ENCODE measurements around the gene TLX2. TPM values are rescaled to one million over a fixed set of nuclear protein-coding genes. Genes with fewer than 3 reads are reported as not detected.

Gene TLX2
- total RNA-seq, 2 donors from 2014 or later, result 0.12 to 0.40 TPM

DNA sequence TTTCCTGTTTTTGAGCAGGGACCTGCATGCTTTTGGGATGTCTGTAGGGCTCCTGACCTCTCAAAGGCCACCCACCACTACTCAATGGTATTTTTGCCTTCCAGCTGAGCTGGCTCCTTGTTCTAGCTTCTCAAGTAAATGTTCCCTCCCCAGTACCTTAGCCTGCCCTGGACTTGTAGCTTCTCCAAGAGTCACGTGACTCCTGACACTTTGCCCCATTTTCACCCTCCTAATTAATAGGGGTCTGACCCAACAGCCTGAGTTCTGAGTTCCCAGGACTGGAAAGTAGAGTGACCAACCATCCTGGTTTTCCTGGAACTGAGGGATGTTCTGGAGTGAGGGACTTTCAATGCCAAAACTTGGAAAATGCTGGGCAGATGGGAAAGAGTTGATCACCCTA is 18.8 kb upstream of the TLX2 start:
- peaks cover 17% of the 10 kb centered on the region for H3K27me3 ChIP-seq
- intact Hi-C loops (cut with DNase I), result no loop called here
- no peaks in the 10 kb centered on the region for H3K36me3 ChIP-seq
- H3K27ac ChIP-seq, result no peak overlapping the region
- TF ChIP-seq, protein P1, sequence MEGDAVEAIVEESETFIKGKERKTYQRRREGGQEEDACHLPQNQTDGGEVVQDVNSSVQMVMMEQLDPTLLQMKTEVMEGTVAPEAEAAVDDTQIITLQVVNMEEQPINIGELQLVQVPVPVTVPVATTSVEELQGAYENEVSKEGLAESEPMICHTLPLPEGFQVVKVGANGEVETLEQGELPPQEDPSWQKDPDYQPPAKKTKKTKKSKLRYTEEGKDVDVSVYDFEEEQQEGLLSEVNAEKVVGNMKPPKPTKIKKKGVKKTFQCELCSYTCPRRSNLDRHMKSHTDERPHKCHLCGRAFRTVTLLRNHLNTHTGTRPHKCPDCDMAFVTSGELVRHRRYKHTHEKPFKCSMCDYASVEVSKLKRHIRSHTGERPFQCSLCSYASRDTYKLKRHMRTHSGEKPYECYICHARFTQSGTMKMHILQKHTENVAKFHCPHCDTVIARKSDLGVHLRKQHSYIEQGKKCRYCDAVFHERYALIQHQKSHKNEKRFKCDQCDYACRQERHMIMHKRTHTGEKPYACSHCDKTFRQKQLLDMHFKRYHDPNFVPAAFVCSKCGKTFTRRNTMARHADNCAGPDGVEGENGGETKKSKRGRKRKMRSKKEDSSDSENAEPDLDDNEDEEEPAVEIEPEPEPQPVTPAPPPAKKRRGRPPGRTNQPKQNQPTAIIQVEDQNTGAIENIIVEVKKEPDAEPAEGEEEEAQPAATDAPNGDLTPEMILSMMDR (IDR thresholded peaks at IDR 0.05), result no peak
- H3K9ac ChIP-seq (ENCODE audit: low read depth in 2 of 2, low read length in 2 of 2), result no peak overlapping the region
- no peak overlapping the region for H3K4me3 ChIP-seq
- H3K9me3 ChIP-seq, result no peaks in the 10 kb centered on the region
- no peak for DNase-seq
- H3K4me1 ChIP-seq, result peaks cover 15% of the 10 kb centered on the region

DNA sequence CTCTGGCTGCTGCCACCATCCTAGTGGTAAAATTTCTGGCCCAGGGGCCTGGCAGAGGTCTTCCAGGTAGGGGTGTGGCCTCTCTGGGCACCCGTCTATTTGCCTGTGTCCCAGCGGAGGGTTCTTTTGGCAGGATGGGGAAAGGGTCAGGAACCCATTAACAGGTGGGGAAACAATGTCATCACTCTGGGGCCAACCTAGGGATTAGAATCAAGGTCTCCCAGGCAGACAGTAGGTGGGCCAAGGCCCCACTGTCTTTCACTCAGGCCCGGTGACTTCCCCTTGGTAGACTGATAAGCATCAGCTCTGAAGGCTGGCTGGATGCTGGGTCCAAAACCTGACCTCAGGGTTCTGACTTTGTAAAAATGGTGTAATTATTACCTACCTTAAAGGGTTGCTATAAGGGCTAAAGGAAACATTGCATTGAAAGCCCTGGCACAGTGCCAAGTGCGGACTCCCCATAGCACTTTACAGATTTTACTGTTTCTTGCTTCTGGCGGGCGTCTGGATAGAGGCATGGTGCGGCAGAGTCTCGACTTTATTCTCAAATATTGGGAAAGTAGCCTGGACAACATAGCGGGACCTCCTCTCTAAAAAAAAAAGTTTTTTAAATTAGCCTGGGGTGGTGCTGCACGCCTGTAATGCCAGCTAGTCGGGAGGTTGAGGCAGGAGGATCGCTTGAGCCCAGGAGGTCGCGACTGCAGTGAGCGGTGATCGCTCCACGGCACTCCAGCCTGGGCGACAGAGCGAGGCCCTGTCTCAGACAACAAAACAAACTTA is 17.1 kb upstream of the TLX2 start:
- H3K36me3 ChIP-seq, result no peaks in the 10 kb centered on the region
- no peak overlapping the region for H3K27ac ChIP-seq
- H3K27me3 ChIP-seq, result peaks cover 17% of the 10 kb centered on the region
- no peaks in the 10 kb centered on the region for H3K9me3 ChIP-seq
- H3K9ac ChIP-seq (ENCODE audit: low read depth in 2 of 2, low read length in 2 of 2), result no peak overlapping the region
- DNase-seq, result no peak
- peak overlapping the region; percentile 47 for H3K4me3 ChIP-seq
- H3K4me1 ChIP-seq, result peaks cover 15% of the 10 kb centered on the region
- intact Hi-C loops (cut with DNase I), result no loop called here
- TF ChIP-seq, protein P1 (IDR thresholded peaks at IDR 0.05), result no peak

GRCh38 chr2:74497777-74498499 is 16.3 kb upstream of the TLX2 start:
- intact Hi-C loops (cut with DNase I), result no loop called here
- peak; percentile 67 for DNase-seq
- no peaks in the 10 kb centered on the region for H3K36me3 ChIP-seq
- peak overlapping the region in 1 of 2 donors; percentile 46 for H3K9ac ChIP-seq (ENCODE audit: low read depth in 2 of 2, low read length in 2 of 2)
- H3K4me3 ChIP-seq, result peak overlapping the region; percentile 47
- peak overlapping the region; percentile 32 for H3K27ac ChIP-seq
- H3K27me3 ChIP-seq, result peaks cover 17% of the 10 kb centered on the region
- H3K9me3 ChIP-seq, result no peaks in the 10 kb centered on the region
- H3K4me1 ChIP-seq, result peaks cover 15% of the 10 kb centered on the region
- TF ChIP-seq, protein P1 (IDR thresholded peaks at IDR 0.05), result no peak

DNA sequence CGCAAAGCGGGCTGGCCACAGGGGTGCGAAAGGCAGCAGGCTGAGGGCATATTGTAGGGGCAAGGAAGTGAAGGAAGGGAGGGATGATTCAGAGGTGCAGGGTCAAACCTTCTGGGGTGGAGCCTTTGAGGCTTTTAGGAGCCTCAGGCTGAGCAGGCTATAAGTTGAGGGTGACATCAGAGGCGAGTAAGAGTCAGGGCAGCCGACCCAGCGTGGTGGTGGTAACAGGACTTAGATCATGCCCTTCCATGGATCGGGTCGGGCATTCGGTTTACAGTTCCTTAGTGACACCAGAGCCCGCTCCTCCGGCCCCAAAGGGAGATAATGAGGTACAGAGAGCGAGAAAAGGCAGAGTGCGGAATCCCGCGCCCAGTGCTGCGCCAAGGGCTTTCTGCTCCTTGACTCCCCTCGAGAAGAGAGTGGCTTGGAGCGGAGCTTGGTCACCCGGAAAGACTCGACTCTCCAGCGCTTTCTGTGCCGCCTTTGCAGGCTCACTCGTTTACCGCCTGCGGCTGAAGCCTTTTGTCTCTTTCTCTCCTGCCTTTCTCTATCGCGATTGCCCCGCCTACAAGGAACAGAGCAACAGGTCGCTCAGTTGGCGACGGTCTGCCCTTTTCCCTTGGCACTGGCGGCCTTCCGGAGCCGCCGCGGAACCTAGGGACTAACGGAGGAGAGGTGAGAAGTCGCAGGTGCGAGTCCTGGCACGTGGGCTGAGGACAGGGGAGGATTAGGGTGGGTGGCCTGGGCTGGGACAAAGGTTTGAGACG is 15.6 kb upstream of the TLX2 start:
- H3K4me1 ChIP-seq, result peaks cover 15% of the 10 kb centered on the region
- TF ChIP-seq, protein P1 (IDR thresholded peaks at IDR 0.05), result no peak
- intact Hi-C loops (cut with DNase I), result no loop called here
- peak overlapping the region; percentile 47 for H3K4me3 ChIP-seq
- H3K27ac ChIP-seq, result peak overlapping the region; percentile 32
- peaks cover 17% of the 10 kb centered on the region for H3K27me3 ChIP-seq
- H3K9ac ChIP-seq (ENCODE audit: low read depth in 2 of 2, low read length in 2 of 2), result peak overlapping the region in 1 of 2 donors; percentile 46
- H3K9me3 ChIP-seq, result no peaks in the 10 kb centered on the region
- peak; percentile 63 for DNase-seq
- H3K36me3 ChIP-seq, result no peaks in the 10 kb centered on the region

DNA sequence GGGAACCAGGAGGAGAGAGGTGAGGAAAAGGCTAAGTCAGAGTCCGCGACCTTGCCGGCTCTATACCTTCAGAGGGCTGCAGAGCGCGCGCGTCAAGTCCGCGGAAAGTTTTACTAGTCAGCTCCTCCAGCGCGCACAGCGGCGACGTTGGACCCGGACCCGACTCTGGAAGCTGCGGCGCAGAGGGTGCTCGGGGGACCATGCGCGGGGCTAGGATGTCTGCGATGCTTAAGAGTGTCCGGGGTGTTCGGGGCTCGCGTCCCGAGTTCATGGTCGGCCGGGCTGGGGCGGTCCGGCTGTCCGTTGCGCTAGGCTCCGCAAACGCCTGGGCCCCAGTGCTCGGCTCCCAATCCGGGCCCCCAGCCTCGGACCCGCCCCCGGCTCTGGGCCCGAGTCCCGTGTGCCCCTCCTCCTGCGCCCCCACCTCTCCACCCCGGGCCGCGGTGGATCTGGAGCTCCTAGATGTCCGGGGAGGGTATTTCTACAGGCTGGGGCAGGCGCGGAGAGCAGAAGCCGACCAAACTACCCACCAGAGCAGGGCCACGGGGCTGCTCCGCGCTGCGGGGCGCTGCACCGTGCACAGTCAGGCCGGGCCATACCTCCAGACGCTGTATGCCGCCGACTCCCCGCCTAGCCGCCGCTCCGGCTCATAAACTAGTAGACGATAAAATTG is 14.8 kb upstream of the TLX2 start, which contains the start of gene LBX2:
LBX2 (minus strand) TSS at position 337 of the 673 bp plus-strand sequence; CDS start at position 271, 66 bp downstream.
- TF ChIP-seq, protein P1 (IDR thresholded peaks at IDR 0.05), result no peak
- Histone ChIP-seq H3K27ac (peak within 1 kb of the TSS; percentile 32), H3K9me3 (no peaks in the 10 kb centered on the region), H3K9ac (ENCODE audit: low read depth in 2 of 2, low read length in 2 of 2) (peak within 1 kb of the TSS in 1 of 2 donors; percentile 46), H3K4me3 (peak within 1 kb of the TSS; percentile 47), H3K36me3 (no peaks in the 10 kb centered on the region), H3K27me3 (peaks cover 17% of the 10 kb centered on the region), H3K4me1 (peaks cover 15% of the 10 kb centered on the region)
- intact Hi-C loops (cut with DNase I), result no loop called here
- DNase-seq, result peak; percentile 57
